HEK293 (cell line): ENCODE data around the gene ANKRD33B.

ENCODE experiments used
- CTCF ChIP-seq: fragments of 450-650 bp; formaldehyde crosslinking; IDR thresholded peaks from 2 replicates; pipeline ENCODE4 v1.5.1; 2016; ENCODE audit warnings: missing biosample characterization, missing genetic modification characterization
- GLI2 ChIP-seq: fragments of 450-650 bp; formaldehyde crosslinking; IDR thresholded peaks from 2 replicates; pipeline ENCODE4; 2017; ENCODE audit warnings: missing biosample characterization, missing genetic modification characterization, low read depth, borderline replicate concordance
- REST ChIP-seq: fragments of 450-650 bp; formaldehyde crosslinking; IDR thresholded peaks from 2 replicates; pipeline ENCODE4 v1.5.1; 2016; ENCODE audit warnings: missing biosample characterization, missing genetic modification characterization
- WT1 ChIP-seq: fragments of 450-650 bp; formaldehyde crosslinking; IDR thresholded peaks from 2 replicates; pipeline ENCODE4 v1.5.1; 2016; ENCODE audit warnings: missing biosample characterization, missing genetic modification characterization
- ZBTB26 ChIP-seq: fragments of 450-650 bp; formaldehyde crosslinking; optimal IDR thresholded peaks from 2 replicates; pipeline ENCODE3; 2016; ENCODE audit warnings: missing biosample characterization, mild to moderate bottlenecking, missing genetic modification characterization
- ZNF146 ChIP-seq: fragments of 450-650 bp; formaldehyde crosslinking; IDR thresholded peaks from 2 replicates; pipeline ENCODE4 v1.5.1; 2016; ENCODE audit warnings: missing biosample characterization, missing genetic modification characterization
- ZNF335 ChIP-seq: fragments of 450-650 bp; formaldehyde crosslinking; conservative IDR thresholded peaks from 2 replicates; pipeline ENCODE4 v1.5.1; 2016; ENCODE audit warnings: missing biosample characterization, missing genetic modification characterization
- ZNF473 ChIP-seq: fragments of 450-650 bp; formaldehyde crosslinking; IDR thresholded peaks from 2 replicates; pipeline ENCODE4 v1.5.1; 2017; ENCODE audit warnings: missing biosample characterization, missing genetic modification characterization

GRCh38 chr5:10567121-10567591 lies 3.3 kb downstream of the ANKRD33B start:
- TF ChIP-seq GLI2 (tag by site-specific recombination) = no peak
- no peak for TF ChIP-seq CTCF (tag by site-specific recombination)
- no peak for TF ChIP-seq ZNF473 (tag by site-specific recombination)
- TF ChIP-seq WT1 (tag by site-specific recombination) = no peak
- TF ChIP-seq ZNF146 = no peak
- TF ChIP-seq REST (tag by site-specific recombination) = no peak
- TF ChIP-seq ZNF335 (tag by site-specific recombination) = no peak
- TF ChIP-seq ZBTB26 (tag by site-specific recombination) = no peak
